Natural killer cell treated with Interleukin-12 subunit alpha and Interleukin-12 subunit beta and Interleukin-15 and Interleukin-18, amount 100 ng/mL, for 72 hours (primary cell): ENCODE measurements around the gene HAGHL. TPM values are rescaled to one million over a fixed set of nuclear protein-coding genes. Genes with fewer than 3 reads are reported as not detected.

ENCODE experiments used
- ATAC-seq, 2 donors: fragments of 150-1000 bp; cut with Tn5 transposase in 1 of 2; sonication (Bioruptor Pico), chemical (Tn5 transposase) in 1 of 2; 2 replicates each; pipeline ENCODE4 v1.10.0; 2021
- DNase-seq: peaks from one replicate; pipeline ENCODE4 v3.0.0; 2022; ENCODE audit warnings: low spot score
- H3K27ac Mint-ChIP-seq, 2 donors: 1 replicate in 1 of 2; 2 replicates in 1 of 2; pipeline ENCODE4 v1.8.0; 2022; ENCODE audit warnings: mixed read lengths in 2 of 2, mild to moderate bottlenecking in 1 of 2, moderate library complexity in 1 of 2
- H3K27me3 Mint-ChIP-seq, 2 donors: 1 replicate in 1 of 2; 2 replicates in 1 of 2; pipeline ENCODE4 v1.8.0; 2022; ENCODE audit warnings: mixed read lengths in 2 of 2
- H3K36me3 Mint-ChIP-seq: one replicate; pipeline ENCODE4 v1.8.0; 2022; ENCODE audit warnings: mixed read lengths
- H3K4me1 Mint-ChIP-seq, 2 donors: 1 replicate in 1 of 2; 2 replicates in 1 of 2; pipeline ENCODE4 v1.8.0; 2022; ENCODE audit warnings: low read depth in 2 of 2, mixed read lengths in 2 of 2, mild to moderate bottlenecking in 1 of 2
- H3K4me3 Mint-ChIP-seq: one replicate; pipeline ENCODE4 v1.8.0; 2022; ENCODE audit warnings: mixed read lengths
- H3K9me3 Mint-ChIP-seq: 2 replicates; pipeline ENCODE4 v1.8.0; 2022; ENCODE audit warnings: mixed read lengths
- total RNA-seq, 2 donors: library from RNA; stranded (reverse); gene quantifications; one replicate each; pipeline ENCODE4 v1.2.3, GENCODE V29; 2022

HAGHL gene, protein sequence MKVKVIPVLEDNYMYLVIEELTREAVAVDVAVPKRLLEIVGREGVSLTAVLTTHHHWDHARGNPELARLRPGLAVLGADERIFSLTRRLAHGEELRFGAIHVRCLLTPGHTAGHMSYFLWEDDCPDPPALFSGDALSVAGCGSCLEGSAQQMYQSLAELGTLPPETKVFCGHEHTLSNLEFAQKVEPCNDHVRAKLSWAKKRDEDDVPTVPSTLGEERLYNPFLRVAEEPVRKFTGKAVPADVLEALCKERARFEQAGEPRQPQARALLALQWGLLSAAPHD
- 10 to 100 TPM in 1 of 2 donors, 1 to 10 TPM in 1; 5.4 to 15.3 TPM for total RNA-seq

DNA sequence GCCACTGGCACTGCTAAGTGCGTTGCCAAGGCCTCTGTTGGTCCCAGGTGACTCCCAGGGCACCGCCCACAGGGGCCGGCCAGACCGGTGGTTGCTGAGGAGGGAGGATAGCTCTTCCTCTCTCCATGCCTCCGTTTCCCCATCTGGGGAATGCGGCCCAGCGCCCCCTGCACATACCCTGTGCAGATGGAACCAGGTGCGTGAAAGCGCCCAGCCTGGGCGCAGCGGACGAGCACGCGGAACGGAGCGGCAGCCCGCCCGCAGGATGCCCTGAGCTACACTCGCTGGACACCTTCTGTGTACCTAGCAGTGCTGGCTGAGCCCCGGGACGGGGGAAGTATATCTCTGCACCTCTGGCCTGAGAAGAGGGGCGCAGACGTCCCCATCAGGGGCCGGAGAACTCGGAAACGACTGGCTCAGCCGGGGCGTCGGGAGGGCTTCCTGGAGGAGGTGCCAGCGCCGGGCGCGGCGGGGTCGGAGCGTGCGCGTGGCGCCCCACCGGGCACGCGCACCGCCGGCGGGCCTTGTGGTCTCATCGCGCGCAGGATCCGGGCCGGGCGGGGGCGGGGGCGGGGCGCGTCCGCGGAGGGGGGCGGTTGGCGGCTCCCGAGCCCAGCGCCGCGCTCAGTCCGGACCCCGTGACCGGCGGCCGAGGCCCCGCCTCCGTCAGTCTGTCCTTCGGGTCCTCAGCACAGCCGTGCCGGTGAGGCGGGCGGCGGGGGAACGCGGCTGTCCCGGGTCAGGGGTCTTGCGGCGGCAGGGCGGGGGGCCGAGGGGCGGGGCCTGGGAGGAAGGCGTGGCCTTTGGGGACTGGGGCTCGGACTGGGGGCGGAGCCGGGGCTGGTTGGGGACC lies at the start of gene HAGHL, which contains the start of gene CCDC78:
HAGHL (plus strand) TSS at position 669 of the 853 bp plus-strand sequence. CDS start 404 bp downstream, outside the sequence.
CCDC78 (minus strand) TSS at position 6 of the 853 bp plus-strand sequence. CDS start 76 bp downstream, outside the sequence.
- peak; percentile 57 to 70 for ATAC-seq
- Mint-ChIP-seq H3K27ac (no peak within 1 kb of the TSS), H3K4me1 (peaks cover 0 to 2% of the 10 kb centered on the region in 2 donors), H3K9me3 (no peaks in the 10 kb centered on the region), H3K27me3 (no peaks in the 10 kb centered on the region), H3K4me3 (peak within 1 kb of the TSS; percentile 52), H3K36me3 (no peaks in the 10 kb centered on the region)
- peak; percentile 78 for DNase-seq

DNA sequence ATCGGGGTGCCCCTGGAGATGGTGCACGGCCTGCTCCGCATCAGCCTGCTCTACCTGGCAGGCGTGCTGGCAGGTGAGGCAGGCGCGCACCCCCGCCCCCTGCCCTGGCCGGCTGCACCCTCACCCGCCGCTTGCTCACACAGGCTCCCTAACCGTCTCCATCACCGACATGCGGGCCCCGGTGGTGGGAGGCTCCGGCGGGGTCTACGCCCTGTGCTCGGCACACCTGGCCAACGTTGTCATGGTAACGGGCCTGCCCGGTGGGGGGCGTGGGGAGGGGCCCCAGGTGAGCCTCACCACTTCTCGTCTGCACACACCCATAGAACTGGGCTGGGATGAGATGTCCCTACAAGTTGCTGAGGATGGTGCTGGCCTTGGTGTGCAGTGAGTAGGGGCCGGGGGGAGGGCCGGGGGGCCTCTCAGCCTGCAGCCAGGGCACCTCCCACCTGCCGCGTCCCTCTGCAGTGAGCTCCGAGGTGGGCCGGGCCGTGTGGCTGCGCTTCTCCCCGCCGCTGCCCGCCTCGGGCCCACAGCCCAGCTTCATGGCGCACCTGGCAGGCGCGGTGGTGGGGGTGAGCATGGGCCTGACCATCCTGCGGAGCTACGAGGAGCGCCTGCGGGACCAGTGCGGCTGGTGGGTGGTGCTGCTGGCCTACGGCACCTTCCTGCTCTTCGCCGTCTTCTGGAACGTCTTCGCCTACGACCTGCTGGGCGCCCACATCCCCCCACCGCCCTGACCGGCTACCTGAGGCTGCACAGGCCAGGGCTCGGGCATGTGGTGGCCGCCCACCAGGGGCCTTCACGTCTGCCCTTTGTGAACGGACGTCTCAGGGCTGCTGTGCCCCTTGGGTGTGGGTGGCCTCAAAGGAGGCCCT lies 49.4 kb upstream of the HAGHL start:
- no peaks in the 10 kb centered on the region for H3K27me3 Mint-ChIP-seq
- no peaks in the 10 kb centered on the region for H3K36me3 Mint-ChIP-seq
- H3K4me3 Mint-ChIP-seq, result no peak overlapping the region
- DNase-seq, result no peak
- H3K9me3 Mint-ChIP-seq, result no peaks in the 10 kb centered on the region
- peaks cover 12 to 17% of the 10 kb centered on the region in 2 donors for H3K4me1 Mint-ChIP-seq
- no peak for ATAC-seq
- no peak overlapping the region for H3K27ac Mint-ChIP-seq

DNA sequence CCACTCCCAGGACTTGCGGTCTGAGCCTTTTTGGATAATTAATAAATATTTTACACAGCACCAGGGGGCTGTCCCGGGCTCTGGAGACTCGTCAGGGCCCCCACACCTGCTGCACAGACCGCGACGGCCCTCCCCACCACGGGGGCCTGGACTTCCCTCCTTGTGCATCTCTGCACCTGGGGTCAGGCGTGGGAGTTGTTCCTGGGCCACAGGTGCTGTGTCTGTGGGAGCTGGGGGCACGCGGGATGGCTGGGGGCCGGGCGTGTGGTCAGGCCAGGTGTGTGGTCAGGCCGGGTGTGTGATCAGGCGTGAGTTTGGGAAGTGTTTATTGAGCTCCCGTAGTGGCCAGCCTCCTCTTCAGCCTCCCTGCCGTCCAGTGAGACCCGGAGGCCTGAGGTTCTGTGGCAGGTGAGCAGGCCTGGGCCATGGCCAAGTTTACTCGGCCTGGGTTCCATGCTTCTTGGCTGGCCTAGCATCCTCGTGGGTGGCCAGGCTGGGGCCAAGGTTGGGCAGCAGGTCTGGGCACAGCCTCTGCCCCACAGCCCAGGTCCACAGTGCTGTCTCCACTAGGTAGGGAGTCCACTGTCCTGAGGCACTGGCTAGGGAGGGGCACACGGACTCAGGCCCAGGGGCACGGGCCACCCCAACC lies 48.6 kb upstream of the HAGHL start:
- H3K9me3 Mint-ChIP-seq, result no peaks in the 10 kb centered on the region
- no peak overlapping the region for H3K4me3 Mint-ChIP-seq
- H3K27ac Mint-ChIP-seq, result no peak overlapping the region
- DNase-seq, result no peak
- H3K4me1 Mint-ChIP-seq, result peaks cover 13 to 17% of the 10 kb centered on the region in 2 donors
- ATAC-seq, result no peak
- no peaks in the 10 kb centered on the region for H3K27me3 Mint-ChIP-seq
- no peaks in the 10 kb centered on the region for H3K36me3 Mint-ChIP-seq

DNA sequence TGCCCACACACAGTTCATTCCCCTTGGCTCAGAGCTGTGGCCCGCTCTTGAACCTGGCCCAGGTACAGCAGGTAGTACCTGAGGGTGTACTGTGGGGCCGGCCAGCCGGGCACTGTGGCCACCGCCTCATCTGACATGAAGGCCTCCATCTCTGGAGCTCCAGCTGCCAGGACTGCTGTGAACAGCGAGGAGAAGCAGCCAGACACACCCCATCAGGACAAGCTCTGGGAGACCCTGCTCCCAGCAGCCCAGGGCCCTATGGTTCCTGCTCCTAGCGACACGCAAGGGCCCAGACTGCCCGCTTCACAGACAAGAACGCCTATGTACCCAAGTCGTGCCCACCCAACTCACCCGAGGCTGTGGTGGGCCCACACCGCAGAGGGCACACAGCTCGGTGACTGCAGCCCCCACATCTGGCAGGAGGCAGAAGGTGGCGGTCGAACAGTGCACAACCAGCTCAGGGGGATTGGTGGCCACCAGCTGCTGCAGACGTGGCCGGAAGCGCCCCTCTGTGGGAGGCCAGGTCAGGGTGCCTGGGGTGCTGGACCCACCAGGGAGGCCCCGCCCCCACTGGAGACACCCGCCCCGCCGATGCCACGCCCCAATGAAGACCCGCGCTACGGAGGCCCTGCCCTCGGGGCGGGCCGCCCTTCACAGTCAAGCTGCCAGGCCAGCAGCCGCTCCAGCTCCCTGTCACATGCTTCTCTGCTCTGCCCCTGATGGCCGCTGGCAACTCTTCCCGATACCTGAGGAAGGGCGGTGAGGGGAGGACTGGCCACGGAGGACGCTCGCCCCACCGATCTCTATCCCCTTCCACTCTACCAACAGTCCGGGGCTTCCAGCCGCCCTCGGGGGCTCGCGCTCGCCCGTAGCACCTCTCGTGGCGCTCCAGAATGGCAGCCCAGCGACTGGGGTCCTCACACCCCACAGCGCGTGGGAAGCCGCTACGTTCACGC lies 47.8 kb upstream of the HAGHL start:
- H3K36me3 Mint-ChIP-seq, result no peaks in the 10 kb centered on the region
- H3K9me3 Mint-ChIP-seq, result no peaks in the 10 kb centered on the region
- no peak overlapping the region for H3K27ac Mint-ChIP-seq
- peak overlapping the region; percentile 81 for H3K4me3 Mint-ChIP-seq
- no peaks in the 10 kb centered on the region for H3K27me3 Mint-ChIP-seq
- DNase-seq, result no peak
- peak; percentile 7 to 28 for ATAC-seq
- H3K4me1 Mint-ChIP-seq, result peaks cover 13 to 17% of the 10 kb centered on the region in 2 donors

DNA sequence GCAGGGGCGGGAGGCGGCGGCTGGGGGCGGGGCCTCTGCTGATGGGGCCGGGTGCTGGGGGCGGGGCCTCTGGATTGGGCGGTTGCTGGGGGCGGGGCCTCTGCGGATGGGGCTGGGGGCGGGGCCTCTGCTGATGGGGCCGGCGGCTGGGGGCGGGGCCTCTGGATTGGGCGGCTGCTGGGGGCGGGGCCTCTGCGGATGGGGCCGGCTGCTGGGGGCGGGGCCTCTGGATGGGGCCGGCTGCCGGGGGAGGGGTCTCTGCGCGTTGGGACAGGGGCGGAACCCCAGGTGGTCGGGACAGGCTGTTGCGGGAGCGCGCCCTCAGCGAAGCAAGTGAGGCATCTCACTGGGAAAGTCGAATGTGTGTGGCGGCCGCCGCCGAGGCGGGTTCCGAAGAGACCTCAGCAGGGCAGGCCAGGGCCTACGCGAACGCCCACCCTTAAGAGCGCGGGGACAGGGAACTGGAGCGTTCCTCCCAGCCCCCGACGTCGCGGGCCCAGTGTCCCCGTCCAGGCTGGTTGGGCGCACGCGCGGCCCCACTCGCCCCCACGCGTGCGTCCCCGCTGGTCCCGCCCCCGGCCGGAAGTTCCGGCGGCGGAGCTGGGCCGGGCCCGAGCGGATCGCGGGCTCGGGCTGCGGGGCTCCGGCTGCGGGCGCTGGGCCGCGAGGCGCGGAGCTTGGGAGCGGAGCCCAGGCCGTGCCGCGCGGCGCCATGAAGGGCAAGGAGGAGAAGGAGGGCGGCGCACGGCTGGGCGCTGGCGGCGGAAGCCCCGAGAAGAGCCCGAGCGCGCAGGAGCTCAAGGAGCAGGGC lies 46.9 kb upstream of the HAGHL start, which contains the start of gene STUB1:
STUB1 (plus strand) TSS at position 597 of the 811 bp plus-strand sequence; CDS start at position 713, 116 bp downstream.
- H3K27me3 Mint-ChIP-seq, result no peaks in the 10 kb centered on the region
- peak; percentile 92 for DNase-seq
- no peaks in the 10 kb centered on the region for H3K9me3 Mint-ChIP-seq
- peaks cover 13 to 14% of the 10 kb centered on the region in 2 donors for H3K4me1 Mint-ChIP-seq
- peak within 1 kb of the TSS in 1 of 2 donors; percentile 28 for H3K27ac Mint-ChIP-seq
- no peaks in the 10 kb centered on the region for H3K36me3 Mint-ChIP-seq
- peak within 1 kb of the TSS; percentile 81 for H3K4me3 Mint-ChIP-seq
- peak; percentile 71 to 86 for ATAC-seq

DNA sequence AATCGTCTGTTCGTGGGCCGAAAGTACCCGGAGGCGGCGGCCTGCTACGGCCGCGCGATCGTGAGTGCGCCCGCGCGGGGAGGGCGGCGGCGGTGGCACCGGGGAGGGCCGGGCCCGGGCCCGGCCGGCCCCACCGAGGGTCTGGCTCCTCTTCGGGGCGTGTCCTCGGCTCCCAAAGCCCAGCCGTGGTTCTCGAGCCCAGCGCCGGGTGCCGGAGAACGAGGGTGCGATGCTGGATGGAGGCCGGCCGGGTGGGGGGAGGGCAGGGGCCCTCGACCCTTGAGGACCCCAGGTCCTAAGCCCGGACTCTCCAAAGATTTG lies 46.3 kb upstream of the HAGHL start:
- peak overlapping the region; percentile 81 for H3K4me3 Mint-ChIP-seq
- peak overlapping the region in 1 of 2 donors; percentile 28 for H3K27ac Mint-ChIP-seq
- H3K27me3 Mint-ChIP-seq, result no peaks in the 10 kb centered on the region
- ATAC-seq (peak in 1 of 2 donors; percentile 0), DNase-seq (no peak)
- no peaks in the 10 kb centered on the region for H3K9me3 Mint-ChIP-seq
- H3K36me3 Mint-ChIP-seq, result no peaks in the 10 kb centered on the region
- peaks cover 11 to 13% of the 10 kb centered on the region in 2 donors for H3K4me1 Mint-ChIP-seq

DNA sequence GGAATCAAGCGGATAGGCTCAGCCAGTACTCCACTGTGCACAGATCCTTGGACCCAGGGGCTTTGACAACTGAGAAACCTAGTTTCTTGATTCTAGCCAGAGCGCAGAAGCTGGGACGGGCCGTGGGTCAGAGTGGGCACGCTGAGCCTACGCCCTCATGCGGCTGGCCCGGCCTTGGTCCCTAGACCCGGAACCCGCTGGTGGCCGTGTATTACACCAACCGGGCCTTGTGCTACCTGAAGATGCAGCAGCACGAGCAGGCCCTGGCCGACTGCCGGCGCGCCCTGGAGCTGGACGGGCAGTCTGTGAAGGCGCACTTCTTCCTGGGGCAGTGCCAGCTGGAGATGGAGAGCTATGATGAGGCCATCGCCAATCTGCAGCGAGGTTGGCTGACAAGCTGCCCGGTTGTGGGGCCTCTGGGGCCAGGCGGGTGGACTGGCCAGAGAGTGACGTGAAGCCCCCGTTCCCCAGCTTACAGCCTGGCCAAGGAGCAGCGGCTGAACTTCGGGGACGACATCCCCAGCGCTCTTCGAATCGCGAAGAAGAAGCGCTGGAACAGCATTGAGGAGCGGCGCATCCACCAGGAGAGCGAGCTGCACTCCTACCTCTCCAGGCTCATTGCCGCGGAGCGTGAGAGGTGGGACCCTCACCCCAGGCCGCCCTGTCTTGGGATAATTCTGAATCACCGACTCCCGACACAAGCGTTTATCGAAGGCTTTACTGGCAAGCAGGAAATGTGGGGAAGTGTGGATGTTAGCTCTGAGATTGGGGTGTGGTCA lies 45.8 kb upstream of the HAGHL start:
- Mint-ChIP-seq H3K36me3 (no peaks in the 10 kb centered on the region), H3K4me1 (peaks cover 11 to 13% of the 10 kb centered on the region in 2 donors), H3K27me3 (no peaks in the 10 kb centered on the region), H3K27ac (peak overlapping the region in 1 of 2 donors; percentile 28), H3K4me3 (peak overlapping the region; percentile 81), H3K9me3 (no peaks in the 10 kb centered on the region)
- ATAC-seq (no peak), DNase-seq (no peak)

DNA sequence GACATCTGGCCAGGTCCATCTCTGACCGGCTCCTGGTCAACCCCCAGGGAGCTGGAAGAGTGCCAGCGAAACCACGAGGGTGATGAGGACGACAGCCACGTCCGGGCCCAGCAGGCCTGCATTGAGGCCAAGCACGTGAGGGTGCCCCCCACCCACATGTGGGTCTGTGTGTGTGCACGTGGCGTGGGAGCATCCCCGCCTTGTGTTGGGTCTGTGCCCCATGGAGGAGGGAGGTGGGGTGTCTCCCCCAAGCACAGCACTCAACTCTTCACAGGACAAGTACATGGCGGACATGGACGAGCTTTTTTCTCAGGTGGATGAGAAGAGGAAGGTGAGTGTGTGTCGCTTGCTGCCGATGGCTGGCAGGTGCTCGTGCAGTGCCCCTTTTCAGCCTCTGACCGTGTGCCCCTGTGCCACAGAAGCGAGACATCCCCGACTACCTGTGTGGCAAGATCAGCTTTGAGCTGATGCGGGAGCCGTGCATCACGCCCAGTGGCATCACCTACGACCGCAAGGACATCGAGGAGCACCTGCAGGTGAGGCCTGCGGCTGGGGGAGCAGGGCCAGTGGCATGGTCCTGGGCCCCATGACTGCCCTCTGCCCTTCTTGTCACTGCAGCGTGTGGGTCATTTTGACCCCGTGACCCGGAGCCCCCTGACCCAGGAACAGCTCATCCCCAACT lies 45.0 kb upstream of the HAGHL start:
- no peaks in the 10 kb centered on the region for H3K9me3 Mint-ChIP-seq
- no peak for ATAC-seq
- no peaks in the 10 kb centered on the region for H3K27me3 Mint-ChIP-seq
- H3K4me3 Mint-ChIP-seq, result peak overlapping the region; percentile 81
- no peaks in the 10 kb centered on the region for H3K36me3 Mint-ChIP-seq
- no peak for DNase-seq
- H3K27ac Mint-ChIP-seq, result no peak overlapping the region
- peaks cover 11 to 13% of the 10 kb centered on the region in 2 donors for H3K4me1 Mint-ChIP-seq

DNA sequence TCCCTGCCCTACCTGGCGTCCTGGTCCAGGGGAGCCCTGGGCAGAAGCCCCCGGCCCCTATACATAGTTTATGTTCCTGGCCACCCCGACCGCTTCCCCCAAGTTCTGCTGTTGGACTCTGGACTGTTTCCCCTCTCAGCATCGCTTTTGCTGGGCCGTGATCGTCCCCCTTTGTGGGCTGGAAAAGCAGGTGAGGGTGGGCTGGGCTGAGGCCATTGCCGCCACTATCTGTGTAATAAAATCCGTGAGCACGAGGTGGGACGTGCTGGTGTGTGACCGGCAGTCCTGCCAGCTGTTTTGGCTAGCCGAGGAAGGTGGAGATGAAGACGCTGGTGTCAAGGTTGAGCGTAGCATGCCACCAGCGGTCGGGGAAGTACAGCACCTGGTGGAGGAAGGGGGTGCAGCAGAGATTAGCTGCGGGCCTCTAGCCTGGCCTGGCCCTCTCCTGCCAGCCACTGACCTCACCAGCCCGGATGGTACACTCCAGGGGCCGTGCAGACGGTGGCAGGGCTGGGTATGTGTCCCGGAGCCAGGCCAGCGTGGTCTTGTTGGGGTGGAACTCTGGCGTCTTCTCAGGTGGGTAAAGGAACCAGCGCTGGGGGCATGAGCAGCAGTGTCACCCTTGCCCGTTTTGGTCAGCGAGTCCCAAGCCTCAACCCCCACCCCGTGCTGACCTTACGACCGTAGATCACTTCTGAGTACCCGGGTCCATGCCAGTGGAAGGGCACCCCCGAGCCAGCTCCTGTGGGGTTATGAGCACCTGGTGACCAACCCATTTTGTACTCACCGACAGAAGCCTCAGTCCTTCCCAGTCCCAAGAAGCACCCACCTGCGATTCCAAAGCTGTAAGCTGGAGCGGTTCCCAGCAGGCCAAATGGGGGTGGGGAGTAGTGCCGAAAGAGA lies 44.2 kb upstream of the HAGHL start:
- no peak for DNase-seq
- no peaks in the 10 kb centered on the region for H3K36me3 Mint-ChIP-seq
- H3K27me3 Mint-ChIP-seq, result no peaks in the 10 kb centered on the region
- H3K27ac Mint-ChIP-seq, result peak overlapping the region in 1 of 2 donors; percentile 39
- no peak for ATAC-seq
- peaks cover 11 to 13% of the 10 kb centered on the region in 2 donors for H3K4me1 Mint-ChIP-seq
- peak overlapping the region; percentile 81 for H3K4me3 Mint-ChIP-seq
- no peaks in the 10 kb centered on the region for H3K9me3 Mint-ChIP-seq
